Effector memory CD4-positive, alpha-beta T cell (primary cell): ENCODE data around the gene FNIP1.
"Not testable (repeated sequence)": the region's sequence is repeated elsewhere in the genome, so short reads cannot be mapped to it uniquely, and the experiment has no call there.

ENCODE experiments used
- DNase-seq, 3 donors: peaks; one replicate each; pipeline ENCODE4 v3.0.0-alpha.2; 2020
- H3K27ac ChIP-seq: 2 replicates; pipeline ENCODE4 v1.7.0; 2013; ENCODE audit warnings: mild to moderate bottlenecking, low read length, moderate library complexity; ENCODE audit not compliant: insufficient read depth, poor library complexity, severe bottlenecking
- H3K27me3 ChIP-seq: replicated peaks from 2 replicates; pipeline ENCODE4 v1.7.0; 2013; ENCODE audit warnings: mild to moderate bottlenecking, low read length; ENCODE audit not compliant: insufficient read depth, control insufficient read depth, poor library complexity, severe bottlenecking
- H3K36me3 ChIP-seq: 2 replicates; pipeline ENCODE4 v1.7.0; 2013; ENCODE audit warnings: mild to moderate bottlenecking, low read length, moderate library complexity; ENCODE audit not compliant: control insufficient read depth, insufficient read depth
- H3K4me1 ChIP-seq: 2 replicates; pipeline ENCODE4 v1.7.0; 2013; ENCODE audit warnings: low read length, mild to moderate bottlenecking; ENCODE audit not compliant: control insufficient read depth, insufficient read depth, poor library complexity, severe bottlenecking
- H3K4me3 ChIP-seq: 2 replicates; pipeline ENCODE4 v1.7.0; 2013; ENCODE audit warnings: low read length, low read depth, mild to moderate bottlenecking; ENCODE audit not compliant: insufficient read depth, poor library complexity, severe bottlenecking
- H3K9me3 ChIP-seq: 2 replicates; pipeline ENCODE4 v1.7.0; 2013; ENCODE audit warnings: mild to moderate bottlenecking, low read length, moderate library complexity; ENCODE audit not compliant: control insufficient read depth

The FNIP1 gene

DNA sequence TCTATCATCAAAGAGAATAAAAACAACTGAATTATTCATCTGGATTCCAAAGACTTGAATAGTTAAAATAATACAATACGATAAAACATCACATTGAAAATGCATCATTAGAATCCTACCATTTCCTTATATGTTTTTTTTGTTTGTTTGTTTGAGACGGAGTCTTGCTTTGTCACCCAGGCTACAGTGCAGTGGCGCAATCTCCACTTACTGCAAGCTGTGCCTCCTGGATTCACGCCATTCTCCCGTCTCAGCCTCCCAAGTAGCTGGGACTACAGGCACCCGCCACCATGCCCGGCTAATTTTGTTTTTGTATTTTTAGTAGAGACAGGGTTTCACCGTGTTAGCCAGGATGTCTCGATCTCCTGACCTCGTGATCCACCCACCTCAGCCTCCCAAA, 118.5 kb downstream of the FNIP1 start:
- not testable (repeated sequence) for H3K9me3 ChIP-seq, H3K4me1 ChIP-seq, H3K27ac ChIP-seq, DNase-seq, H3K27me3 ChIP-seq, H3K4me3 ChIP-seq
- peaks cover 18% of the 10 kb centered on the region for H3K36me3 ChIP-seq

- Histone ChIP-seq H3K4me3 (no peak overlapping the region), H3K4me1 (no peaks in the 10 kb centered on the region), H3K36me3 (peaks cover 24% of the 10 kb centered on the region), H3K27ac (no peak overlapping the region), H3K9me3 (no peaks in the 10 kb centered on the region), H3K27me3 (no peaks in the 10 kb centered on the region)
- no peak for DNase-seq
These were observed 119.7 kb downstream of the FNIP1 start for GRCh38 chr5:131677115-131677514.

GRCh38 chr5:131672776-131673175, 124.0 kb downstream of the FNIP1 start:
- DNase-seq = no peak
- H3K27me3 ChIP-seq = no peaks in the 10 kb centered on the region
- H3K36me3 ChIP-seq = peaks cover 36% of the 10 kb centered on the region
- H3K4me3 ChIP-seq = no peak overlapping the region
- no peaks in the 10 kb centered on the region for H3K9me3 ChIP-seq
- no peak overlapping the region for H3K27ac ChIP-seq
- H3K4me1 ChIP-seq = no peaks in the 10 kb centered on the region

DNA sequence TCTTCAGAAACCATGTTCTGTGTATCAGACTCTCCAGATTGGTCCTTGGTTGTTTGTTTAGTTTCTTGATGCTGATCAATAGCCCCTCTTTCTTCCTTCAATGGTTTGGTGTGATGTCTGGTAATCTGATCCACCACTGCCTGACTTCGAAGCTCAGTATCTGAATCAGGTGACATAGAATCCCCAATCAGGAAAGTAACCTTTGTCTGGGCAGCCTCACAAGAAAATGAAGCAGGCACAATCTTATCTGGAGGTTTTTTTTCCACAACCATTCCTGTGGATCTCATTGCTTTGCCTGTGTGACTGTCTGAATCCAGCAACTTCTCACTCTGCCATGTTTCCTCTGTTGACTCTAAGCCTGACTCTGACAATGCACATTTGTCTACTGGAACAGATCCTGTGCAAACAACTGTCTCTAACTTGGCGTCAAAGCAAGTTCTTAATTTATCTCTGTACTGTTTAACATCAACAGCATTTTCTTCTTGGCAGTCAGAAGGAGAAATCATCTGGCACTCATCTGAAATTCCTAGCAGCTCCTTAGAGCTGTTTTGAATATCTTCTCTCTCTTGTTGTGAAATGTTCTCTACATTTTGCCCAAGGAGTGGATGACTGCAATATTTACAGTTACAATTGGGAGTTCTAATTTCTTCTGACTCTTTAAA, 124.7 kb downstream of the FNIP1 start:
- Histone ChIP-seq H3K4me3 (no peak overlapping the region), H3K27me3 (no peaks in the 10 kb centered on the region), H3K27ac (no peak overlapping the region), H3K36me3 (peaks cover 29% of the 10 kb centered on the region), H3K4me1 (no peaks in the 10 kb centered on the region), H3K9me3 (no peaks in the 10 kb centered on the region)
- no peak for DNase-seq

DNA sequence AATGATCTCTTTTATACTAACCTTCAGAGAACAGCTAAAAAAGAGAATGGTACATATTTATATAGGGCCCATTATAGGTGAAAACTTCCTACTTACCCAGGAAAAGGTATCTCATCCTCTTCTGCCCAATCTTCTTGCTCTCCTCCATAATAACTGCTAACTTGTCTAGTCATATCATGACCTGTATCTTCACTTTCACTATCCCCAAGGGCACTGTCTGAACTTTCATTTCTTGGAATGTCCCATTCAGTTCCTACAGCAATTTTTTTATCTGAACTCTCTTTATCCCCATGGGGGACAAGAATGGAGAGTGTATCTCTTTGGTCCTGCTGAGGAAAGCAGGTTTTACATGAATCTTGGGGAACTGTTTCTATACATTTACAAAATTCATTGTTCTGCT, 125.4 kb downstream of the FNIP1 start:
- Histone ChIP-seq H3K36me3 (peaks cover 22% of the 10 kb centered on the region), H3K9me3 (no peaks in the 10 kb centered on the region), H3K4me3 (no peak overlapping the region), H3K4me1 (no peaks in the 10 kb centered on the region), H3K27ac (no peak overlapping the region), H3K27me3 (no peaks in the 10 kb centered on the region)
- DNase-seq = no peak

- no peaks in the 10 kb centered on the region for H3K4me1 ChIP-seq
- H3K27ac ChIP-seq = no peak overlapping the region
- H3K36me3 ChIP-seq = peaks cover 28% of the 10 kb centered on the region
- no peak overlapping the region for H3K4me3 ChIP-seq
- peaks cover 14% of the 10 kb centered on the region for H3K9me3 ChIP-seq
- no peaks in the 10 kb centered on the region for H3K27me3 ChIP-seq
- DNase-seq = no peak
These were observed 131.9 kb downstream of the FNIP1 start for GRCh38 chr5:131664929-131665328.

GRCh38 chr5:131661933-131662332, 134.9 kb downstream of the FNIP1 start:
- peaks cover 27% of the 10 kb centered on the region for H3K36me3 ChIP-seq
- H3K9me3 ChIP-seq = peaks cover 15% of the 10 kb centered on the region
- H3K4me1 ChIP-seq = no peaks in the 10 kb centered on the region
- no peaks in the 10 kb centered on the region for H3K27me3 ChIP-seq
- H3K4me3 ChIP-seq = no peak overlapping the region
- DNase-seq = no peak
- no peak overlapping the region for H3K27ac ChIP-seq

- Histone ChIP-seq H3K36me3 (peaks cover 27% of the 10 kb centered on the region), H3K27me3 (no peaks in the 10 kb centered on the region), H3K9me3 (peaks cover 15% of the 10 kb centered on the region), H3K4me1 (no peaks in the 10 kb centered on the region), H3K4me3 (no peak overlapping the region), H3K27ac (no peak overlapping the region)
- DNase-seq = no peak
These were observed 137.0 kb downstream of the FNIP1 start for GRCh38 chr5:131659841-131660240.

DNA sequence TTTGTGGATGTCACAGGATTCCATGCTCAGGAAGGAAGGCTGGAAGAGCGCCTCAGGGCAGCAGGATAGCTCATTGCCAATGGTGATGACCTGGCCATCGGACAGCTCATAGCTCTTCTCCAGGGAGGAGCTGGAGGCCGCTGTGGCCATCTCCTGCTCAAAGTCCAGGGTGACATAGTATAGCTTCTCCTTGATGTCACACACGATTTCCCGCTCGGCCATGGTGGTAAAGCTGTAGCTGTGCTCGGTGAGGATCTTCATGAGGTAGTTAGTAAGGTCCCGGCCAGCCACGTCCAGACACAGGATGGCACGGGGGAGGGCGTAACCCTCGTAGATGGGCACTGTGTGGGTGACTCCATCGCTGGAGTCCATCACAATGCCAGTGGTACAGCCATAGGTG, 137.5 kb downstream of the FNIP1 start:
- H3K27me3 ChIP-seq = no peaks in the 10 kb centered on the region
- H3K36me3 ChIP-seq = peaks cover 31% of the 10 kb centered on the region
- DNase-seq = no peak
- H3K9me3 ChIP-seq = peaks cover 15% of the 10 kb centered on the region
- H3K27ac ChIP-seq = no peak overlapping the region
- no peak overlapping the region for H3K4me3 ChIP-seq
- no peaks in the 10 kb centered on the region for H3K4me1 ChIP-seq

GRCh38 chr5:131654776-131655175, 142.0 kb downstream of the FNIP1 start:
- Histone ChIP-seq H3K36me3 (peaks cover 15% of the 10 kb centered on the region), H3K4me1 (no peaks in the 10 kb centered on the region)

More at GRCh38 chr5:131654776-131655175, 142.0 kb downstream of the FNIP1 start:
- H3K27me3 ChIP-seq = no peaks in the 10 kb centered on the region
- H3K27ac ChIP-seq = no peak overlapping the region
- DNase-seq = no peak
- H3K4me3 ChIP-seq = no peak overlapping the region
- no peaks in the 10 kb centered on the region for H3K9me3 ChIP-seq
